ENCODE measurements around the gene PIK3R5. TPM values are rescaled to one million over a fixed set of nuclear protein-coding genes. Genes with fewer than 3 reads are reported as not detected.

Gene PIK3R5
- total RNA-seq, 1 experiment from 2014 or later, result 2.5 TPM

DNA sequence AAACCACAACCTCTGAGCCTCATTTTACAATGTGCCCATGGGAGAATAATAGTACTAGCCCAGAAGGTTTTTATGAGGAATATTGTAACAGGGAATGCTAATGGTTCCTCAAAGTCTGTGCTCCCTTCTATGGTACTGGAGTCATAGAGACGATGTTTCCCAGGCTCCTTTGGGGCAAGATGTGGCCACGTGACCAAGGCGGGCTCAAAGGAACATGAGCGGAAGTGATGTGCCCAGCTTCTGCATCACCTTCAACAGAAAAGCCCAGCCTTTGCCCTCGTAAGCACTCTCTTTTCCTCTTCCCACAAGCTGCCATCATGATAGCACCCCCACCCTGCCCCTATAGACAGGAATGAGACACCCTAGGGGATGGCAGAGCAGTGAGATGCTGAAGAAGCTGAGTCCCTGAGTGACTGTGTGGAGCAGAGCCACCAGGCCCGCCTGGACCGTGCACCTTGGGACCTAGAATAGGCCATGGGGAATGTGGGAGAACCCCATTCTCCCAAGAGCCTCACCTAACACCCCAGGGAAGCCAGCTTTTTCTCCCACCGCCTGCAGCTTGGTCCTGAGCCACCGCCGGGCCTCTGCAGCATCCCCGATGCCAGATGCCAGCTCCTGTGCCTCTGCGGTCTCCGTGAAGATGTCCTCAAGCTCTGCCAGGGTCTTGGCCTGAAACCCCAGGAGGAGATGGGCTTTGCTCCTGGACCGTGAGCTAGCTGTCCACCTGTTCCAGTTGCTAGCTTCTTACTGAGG is 75.9 kb downstream of the PIK3R5 start:
- ChIA-PET POLR2A (no interaction called here), CTCF (interaction anchor here (1.8 to 2.0 kb wide), 2 partner anchors 8 to 108 kb away, joined by 4 to 9 read pairs; no protein-coding TSS in a partner anchor), RAD21 (ENCODE audit: low non-redundant PET in 1 of 2, low total read pairs in 2 of 2, uncharacterized antibody in 2 of 2, unreplicated experiment in 2 of 2) (no interaction called here)
- ATAC-seq (no peak), DNase-seq (ENCODE audit: low read depth, low spot score) (no peak)
- intact Hi-C loops (cut with micrococcal nuclease), result loop anchor here (10.0 kb wide), 2 partner anchors 505 to 635 kb away; partner anchors contain the start of gene RPL26
- Histone ChIP-seq H2AFZ (ENCODE audit: low read depth, low read length, poor library complexity, severe bottlenecking) (no peak overlapping the region), H3K9me3 (ENCODE audit: control insufficient read depth in 1 of 2, insufficient read depth in 1 of 2, low read depth in 1 of 2, low read length in 2 of 2) (no peaks in the 10 kb centered on the region), H3K79me2 (ENCODE audit: insufficient read depth, low read length) (no peaks in the 10 kb centered on the region), H3K27me3 (ENCODE audit: insufficient read depth, low read length) (no peaks in the 10 kb centered on the region), H3K9ac (ENCODE audit: low read length) (no peak overlapping the region), H3K27ac (ENCODE audit: low read depth, low read length) (no peak overlapping the region), H3K9me2 (ENCODE audit: insufficient read depth) (no peaks in the 10 kb centered on the region), H3K4me3 (replicated peaks in 1 of 2; ENCODE audit: low read depth in 1 of 2, low read length in 2 of 2) (no peak overlapping the region), H3K4me1 (ENCODE audit: control insufficient read depth in 1 of 2, insufficient read depth in 2 of 2, low read length in 2 of 2) (peaks cover 0 to 20% of the 10 kb centered on the region in 2 experiments; a peak in 2 of 4 replicates), H4K20me1 (ENCODE audit: insufficient read depth) (no peaks in the 10 kb centered on the region), H3K36me3 (ENCODE audit: control insufficient read depth in 1 of 2, insufficient read depth in 2 of 2, low read length in 2 of 2) (no peaks in the 10 kb centered on the region), H3K4me2 (ENCODE audit: low read length) (no peak overlapping the region)
- BruUV-seq (replicated peaks), result no TSS peak
- TF ChIP-seq CEBPB (IDR thresholded peaks at IDR 0.05; ENCODE audit: low read depth) (no peak), POLR2A (IDR thresholded peaks at IDR 0.05; ENCODE audit: borderline replicate concordance, extremely low read depth, insufficient read depth, insufficient read length) (no peak), RAD21 (IDR thresholded peaks at IDR 0.05; ENCODE audit: low read depth) (no peak), CBX3 (IDR thresholded peaks at IDR 0.05; ENCODE audit: low read depth) (no peak), TCF7L2 (IDR thresholded peaks at IDR 0.05; ENCODE audit: borderline replicate concordance, extremely low read depth, insufficient read depth, insufficient read length) (no peak), EZH2 (IDR thresholded peaks at IDR 0.05) (no peak), SIN3A (IDR thresholded peaks at IDR 0.05; ENCODE audit: low read depth) (no peak)
- TF ChIP-seq, protein P1, sequence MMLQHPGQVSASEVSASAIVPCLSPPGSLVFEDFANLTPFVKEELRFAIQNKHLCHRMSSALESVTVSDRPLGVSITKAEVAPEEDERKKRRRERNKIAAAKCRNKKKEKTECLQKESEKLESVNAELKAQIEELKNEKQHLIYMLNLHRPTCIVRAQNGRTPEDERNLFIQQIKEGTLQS (IDR thresholded peaks at IDR 0.05), result no peak

DNA sequence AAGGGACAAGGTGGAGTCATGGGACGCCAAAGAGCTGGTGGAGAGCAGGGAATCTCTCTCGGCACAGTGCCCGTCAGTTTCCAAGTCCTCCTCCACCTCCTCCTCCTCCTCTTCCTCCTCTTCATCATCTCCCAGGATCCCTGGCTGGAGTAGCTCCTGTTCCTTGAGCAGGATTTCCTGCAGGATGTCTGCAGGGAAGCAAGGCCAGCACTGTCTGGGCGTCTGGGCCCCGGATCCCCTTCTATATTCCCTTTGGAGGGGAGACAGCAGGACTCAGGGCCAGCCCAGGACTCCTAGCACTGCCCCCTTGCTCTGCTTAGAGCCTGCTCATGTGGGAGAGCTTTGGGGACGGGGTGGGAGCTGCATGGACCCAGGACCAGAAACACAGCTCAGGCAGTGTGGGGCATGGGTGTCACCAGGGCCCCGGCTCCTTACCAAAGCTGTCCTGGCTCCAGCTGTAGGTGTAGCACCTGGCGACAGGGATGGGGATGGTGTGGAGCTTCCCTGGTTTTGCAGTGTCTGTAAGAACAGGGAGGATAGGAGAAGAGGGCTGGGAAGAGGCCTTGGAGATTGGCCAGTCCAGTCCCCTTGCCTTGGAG is 76.7 kb downstream of the PIK3R5 start:
- H3K4me2 ChIP-seq (ENCODE audit: low read length), result no peak overlapping the region
- no peak overlapping the region for H3K4me3 ChIP-seq (replicated peaks in 1 of 2; ENCODE audit: low read depth in 1 of 2, low read length in 2 of 2)
- H3K27ac ChIP-seq (ENCODE audit: low read depth, low read length), result no peak overlapping the region
- RAD21 ChIA-PET (ENCODE audit: low non-redundant PET in 1 of 2, low total read pairs in 2 of 2, uncharacterized antibody in 2 of 2, unreplicated experiment in 2 of 2), result no interaction called here
- CTCF ChIA-PET, result interaction anchor here (1.1 to 2.0 kb wide), 3 partner anchors 9 to 633 kb away, joined by 4 to 9 read pairs (median 4); no protein-coding TSS in a partner anchor
- no peaks in the 10 kb centered on the region for H3K9me2 ChIP-seq (ENCODE audit: insufficient read depth)
- no peak for ATAC-seq
- no peak overlapping the region for H3K9ac ChIP-seq (ENCODE audit: low read length)
- no peaks in the 10 kb centered on the region for H3K79me2 ChIP-seq (ENCODE audit: insufficient read depth, low read length)
- no peaks in the 10 kb centered on the region for H3K9me3 ChIP-seq (ENCODE audit: control insufficient read depth in 1 of 2, insufficient read depth in 1 of 2, low read depth in 1 of 2, low read length in 2 of 2)
- intact Hi-C loops (cut with micrococcal nuclease), result loop anchor here (1.0 kb wide), 1 partner anchor 109 kb away; no protein-coding TSS in a partner anchor
- H3K4me1 ChIP-seq (ENCODE audit: control insufficient read depth in 1 of 2, insufficient read depth in 2 of 2, low read length in 2 of 2), result peaks cover 0 to 20% of the 10 kb centered on the region in 2 experiments; a peak in 2 of 4 replicates
- BruUV-seq (replicated peaks), result no TSS peak
- no peaks in the 10 kb centered on the region for H3K27me3 ChIP-seq (ENCODE audit: insufficient read depth, low read length)
- H4K20me1 ChIP-seq (ENCODE audit: insufficient read depth), result no peaks in the 10 kb centered on the region
- no peak for DNase-seq (ENCODE audit: low read depth, low spot score)
- H2AFZ ChIP-seq (ENCODE audit: low read depth, low read length, poor library complexity, severe bottlenecking), result no peak overlapping the region
- H3K36me3 ChIP-seq (ENCODE audit: control insufficient read depth in 1 of 2, insufficient read depth in 2 of 2, low read length in 2 of 2), result no peaks in the 10 kb centered on the region
- POLR2A ChIA-PET, result interaction anchor here (0.5 kb wide), 1 partner anchor 31 kb away, joined by 4 read pairs; no protein-coding TSS in a partner anchor
- TF ChIP-seq YY1 (IDR thresholded peaks at IDR 0.05; ENCODE audit: extremely low read depth, insufficient replicate concordance, low read depth, low read length) (no peak), ZFX (IDR thresholded peaks at IDR 0.05) (no peak), TCF7L2 (IDR thresholded peaks at IDR 0.05; ENCODE audit: borderline replicate concordance, extremely low read depth, insufficient read depth, insufficient read length) (no peak), POLR2AphosphoS5 (IDR thresholded peaks at IDR 0.05; ENCODE audit: low read depth, low read length) (no peak), EZH2 (IDR thresholded peaks at IDR 0.05) (no peak), SRF (IDR thresholded peaks at IDR 0.05; ENCODE audit: low read depth) (no peak), EZH2phosphoT487 (IDR thresholded peaks at IDR 0.05; ENCODE audit: borderline replicate concordance) (no peak), FOSL1 (IDR thresholded peaks at IDR 0.05; ENCODE audit: low read depth) (no peak), JUND (IDR thresholded peaks at IDR 0.05) (no peak)
- TF ChIP-seq, protein P2, sequence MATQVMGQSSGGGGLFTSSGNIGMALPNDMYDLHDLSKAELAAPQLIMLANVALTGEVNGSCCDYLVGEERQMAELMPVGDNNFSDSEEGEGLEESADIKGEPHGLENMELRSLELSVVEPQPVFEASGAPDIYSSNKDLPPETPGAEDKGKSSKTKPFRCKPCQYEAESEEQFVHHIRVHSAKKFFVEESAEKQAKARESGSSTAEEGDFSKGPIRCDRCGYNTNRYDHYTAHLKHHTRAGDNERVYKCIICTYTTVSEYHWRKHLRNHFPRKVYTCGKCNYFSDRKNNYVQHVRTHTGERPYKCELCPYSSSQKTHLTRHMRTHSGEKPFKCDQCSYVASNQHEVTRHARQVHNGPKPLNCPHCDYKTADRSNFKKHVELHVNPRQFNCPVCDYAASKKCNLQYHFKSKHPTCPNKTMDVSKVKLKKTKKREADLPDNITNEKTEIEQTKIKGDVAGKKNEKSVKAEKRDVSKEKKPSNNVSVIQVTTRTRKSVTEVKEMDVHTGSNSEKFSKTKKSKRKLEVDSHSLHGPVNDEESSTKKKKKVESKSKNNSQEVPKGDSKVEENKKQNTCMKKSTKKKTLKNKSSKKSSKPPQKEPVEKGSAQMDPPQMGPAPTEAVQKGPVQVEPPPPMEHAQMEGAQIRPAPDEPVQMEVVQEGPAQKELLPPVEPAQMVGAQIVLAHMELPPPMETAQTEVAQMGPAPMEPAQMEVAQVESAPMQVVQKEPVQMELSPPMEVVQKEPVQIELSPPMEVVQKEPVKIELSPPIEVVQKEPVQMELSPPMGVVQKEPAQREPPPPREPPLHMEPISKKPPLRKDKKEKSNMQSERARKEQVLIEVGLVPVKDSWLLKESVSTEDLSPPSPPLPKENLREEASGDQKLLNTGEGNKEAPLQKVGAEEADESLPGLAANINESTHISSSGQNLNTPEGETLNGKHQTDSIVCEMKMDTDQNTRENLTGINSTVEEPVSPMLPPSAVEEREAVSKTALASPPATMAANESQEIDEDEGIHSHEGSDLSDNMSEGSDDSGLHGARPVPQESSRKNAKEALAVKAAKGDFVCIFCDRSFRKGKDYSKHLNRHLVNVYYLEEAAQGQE (IDR thresholded peaks at IDR 0.05; ENCODE audit: low read depth), result no peak
- TF ChIP-seq, protein P3, sequence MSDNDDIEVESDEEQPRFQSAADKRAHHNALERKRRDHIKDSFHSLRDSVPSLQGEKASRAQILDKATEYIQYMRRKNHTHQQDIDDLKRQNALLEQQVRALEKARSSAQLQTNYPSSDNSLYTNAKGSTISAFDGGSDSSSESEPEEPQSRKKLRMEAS (IDR thresholded peaks at IDR 0.05), result no peak

Measured in HCT116 (cell line).